A549 (cell line): Measurements from ENCODE around the gene ACVR1. TPM values are rescaled to one million over a fixed set of nuclear protein-coding genes. Genes with fewer than 3 reads are reported as not detected.

Source experiments
- ATAC-seq, 2 experiments: fragments of 200-7000 bp in 1 of 2; fragments of >200 bp in 1 of 2; cut with Nextera tagmentation in 1 of 2; cut with Tn5 transposase in 1 of 2; 3 replicates each; pipeline versions ENCODE4 v1.8.0 to v1.9.1; 2018 to 2020; ENCODE audit warnings: mild to moderate bottlenecking in 1 of 2, moderate library complexity in 1 of 2
- CTCF ChIA-PET: fragments of 300-600 bp; sonication (Branson Sonifier 250); formaldehyde crosslinking; extraction: SDS; loops from one replicate; lab custom pipeline; 2021; ENCODE audit warnings: antibody characterized with exemption, inconsistent platforms; lab: Yijun Ruan, JAX
- POLR2A ChIA-PET: fragments of 350-600 bp; formaldehyde crosslinking; extraction: SDS; loops from one replicate; lab custom pipeline; 2021; ENCODE audit warnings: antibody characterized with exemption, inconsistent platforms; lab: Yijun Ruan, JAX
- DNase-seq, 2 experiments: peaks; one replicate each; pipeline versions ENCODE4 v3.0.0 to v3.0.0-alpha.2; 2011 to 2016; ENCODE audit warnings: low read depth in 1 of 2, low spot score in 1 of 2
- FAIRE-seq: peaks from 2 replicates; lab custom pipeline; 2011; peaks lifted over from hg19 to GRCh38; lab: Jason Lieb, UNC
- H3K27ac ChIP-seq, 2 experiments: fragments of >200 bp; sonication (Bioruptor Twin); formaldehyde crosslinking; 3 replicates each; pipeline ENCODE4 v1.5.1; 2016 to 2017
- H3K4me1 ChIP-seq: fragments of >200 bp; sonication (Bioruptor Twin); formaldehyde crosslinking; 3 replicates; pipeline ENCODE4 v1.6.1; 2016
- H3K4me2 ChIP-seq: fragments of >200 bp; sonication (Bioruptor Twin); formaldehyde crosslinking; 3 replicates; pipeline ENCODE4 v1.6.1; 2016
- H3K4me3 ChIP-seq: fragments of >200 bp; sonication (Bioruptor Twin); formaldehyde crosslinking; 3 replicates; pipeline ENCODE4 v1.5.1; 2016
- H3K9me3 ChIP-seq: fragments of >200 bp; sonication (Bioruptor Twin); formaldehyde crosslinking; 3 replicates; pipeline ENCODE4 v1.6.1; 2016
- CBX2 ChIP-seq: fragments of 200-600 bp; sonication (generic); IDR thresholded peaks from 2 replicates; pipeline ENCODE4 v1.6.1; 2016; ENCODE audit warnings: low read depth, mild to moderate bottlenecking, borderline replicate concordance
- CHD2 ChIP-seq: fragments of 150-350 bp; IDR thresholded peaks from 2 replicates; pipeline ENCODE4 v1.6.1; 2014; ENCODE audit warnings: low read length; ENCODE audit not compliant: partially characterized antibody
- CHD4 ChIP-seq: fragments of 200-600 bp; sonication (generic); IDR thresholded peaks from 2 replicates; pipeline ENCODE4 v1.6.1; 2016; ENCODE audit warnings: antibody characterized with exemption, mild to moderate bottlenecking, borderline replicate concordance
- EHF ChIP-seq: fragments of 250-450 bp; sonication (Bioruptor Pico); IDR thresholded peaks from 2 replicates; pipeline ENCODE4 v1.5.0; 2020; ENCODE audit warnings: mild to moderate bottlenecking
- EP300 ChIP-seq, 2 experiments: fragments of >200 bp; sonication (Bioruptor Twin); formaldehyde crosslinking; IDR thresholded peaks; 2 replicates in 1 of 2; 3 replicates in 1 of 2; pipeline ENCODE4 v1.6.1; 2016 to 2017
- ESRRA ChIP-seq: fragments of 150-350 bp; IDR thresholded peaks from 2 replicates; pipeline ENCODE4 v1.6.1; 2014; ENCODE audit warnings: mild to moderate bottlenecking, low read length, borderline replicate concordance
- FOSB ChIP-seq: fragments of 250-450 bp; sonication (Bioruptor Pico); IDR thresholded peaks from 2 replicates; pipeline ENCODE4 v1.5.0; 2020; ENCODE audit warnings: mild to moderate bottlenecking, moderate library complexity
- FOSL2 ChIP-seq, 2 experiments: fragments of 450-650 bp in 1 of 2; fragments of >200 bp in 1 of 2; sonication (Bioruptor Twin) in 1 of 2; formaldehyde crosslinking; IDR thresholded peaks; 2 replicates each; pipeline versions ENCODE4 v1.5.0 to v1.6.1; 2016 to 2020; ENCODE audit warnings: mild to moderate bottlenecking in 1 of 2, moderate library complexity in 1 of 2
- HDAC2 ChIP-seq: fragments of 200-600 bp; sonication (generic); IDR thresholded peaks from 2 replicates; pipeline ENCODE4 v1.6.1; 2016
- HOXA7 ChIP-seq: fragments of 250-450 bp; sonication (Bioruptor Pico); IDR thresholded peaks from 2 replicates; pipeline ENCODE4 v1.5.0; 2020; ENCODE audit warnings: mild to moderate bottlenecking, moderate library complexity
- HOXB13 ChIP-seq: fragments of 250-450 bp; sonication (Bioruptor Pico); IDR thresholded peaks from 2 replicates; pipeline ENCODE4 v1.5.0; 2020; ENCODE audit warnings: low read depth, mild to moderate bottlenecking, moderate library complexity
- HOXB5 ChIP-seq: fragments of 250-450 bp; sonication (Bioruptor Pico); IDR thresholded peaks from 2 replicates; pipeline ENCODE4 v1.5.0; 2020; ENCODE audit warnings: mild to moderate bottlenecking, moderate library complexity
- MAFK ChIP-seq: fragments of 450-650 bp; IDR thresholded peaks from 2 replicates; pipeline ENCODE4 v1.6.1; 2014; ENCODE audit not compliant: partially characterized antibody
- MAZ ChIP-seq: fragments of 150-350 bp; IDR thresholded peaks from 2 replicates; pipeline ENCODE4 v1.6.1; 2014; ENCODE audit warnings: antibody characterized with exemption, low read depth, low read length, borderline replicate concordance
- MYC ChIP-seq: IDR thresholded peaks from 2 replicates; pipeline ENCODE4 v1.6.1; 2012; ENCODE audit warnings: mild to moderate bottlenecking, inconsistent platforms, low read length, improper control_type of control experiment, borderline replicate concordance
- POLR2A ChIP-seq: IDR thresholded peaks from 2 replicates; pipeline ENCODE4 v1.6.1; 2012; ENCODE audit warnings: mild to moderate bottlenecking, low read length
- POLR2AphosphoS2 ChIP-seq: conservative IDR thresholded peaks from 2 replicates; pipeline ENCODE4 v1.6.1; 2012; ENCODE audit warnings: low read length, improper control_type of control experiment, inconsistent platforms
- RARB ChIP-seq: fragments of 250-450 bp; sonication (Bioruptor Pico); IDR thresholded peaks from 2 replicates; pipeline ENCODE4 v1.8.0; 2021; ENCODE audit warnings: mild to moderate bottlenecking, moderate library complexity
- RCOR1 ChIP-seq: fragments of 150-350 bp; IDR thresholded peaks from 2 replicates; pipeline ENCODE4 v1.6.1; 2014; ENCODE audit warnings: antibody characterized with exemption, low read length, low read depth
- RFX5 ChIP-seq: fragments of 450-650 bp; IDR thresholded peaks from 2 replicates; pipeline ENCODE4 v1.7.1; 2014; ENCODE audit warnings: antibody characterized with exemption, mild to moderate bottlenecking, moderate library complexity
- RNF2 ChIP-seq: fragments of 200-600 bp; sonication (generic); IDR thresholded peaks from 2 replicates; pipeline ENCODE4 v1.6.1; 2016; ENCODE audit warnings: low read depth, mild to moderate bottlenecking, antibody characterized with exemption, moderate library complexity, borderline replicate concordance
- SMC3 ChIP-seq: fragments of >200 bp; sonication (Bioruptor Twin); formaldehyde crosslinking; IDR thresholded peaks from 3 replicates; pipeline ENCODE4 v1.6.1; 2018; ENCODE audit warnings: inconsistent platforms
- ZFP36 ChIP-seq: fragments of 450-650 bp; IDR thresholded peaks from 2 replicates; pipeline ENCODE4 v1.6.1; 2014; ENCODE audit warnings: borderline replicate concordance; ENCODE audit not compliant: partially characterized antibody
- ZNF302 ChIP-seq: fragments of 250-450 bp; sonication (Bioruptor Pico); IDR thresholded peaks from 2 replicates; pipeline ENCODE4 v1.9.0; 2021; ENCODE audit warnings: inconsistent platforms, mild to moderate bottlenecking, moderate library complexity
- WGBS: methylation state at CpG from one replicate; pipeline ENCODE4 v1.1.6; 2017; ENCODE audit errors: missing lambda C conversion rate; 5-methylcytosine and 5-hydroxymethylcytosine counted together
- polyA plus RNA-seq, 4 experiments: library from polyadenylated mRNA; depleted of rRNA in 3 of 4; stranded (reverse); fragments of >200 nt; fragmentation: RNase III in 1 of 4; extraction: RNeasy Plus Mini Kit Qiagen cat#74134 plus additional on column Dnase treatment in 1 of 4; gene quantifications; 2 replicates in 3 of 4; 3 replicates in 1 of 4; pipeline ENCODE4 v1.2.3, GENCODE V29; 2011 to 2017
- TF ChIP-seq, protein P1 (sequence below): fragments of 200-600 bp; sonication (generic); IDR thresholded peaks from 2 replicates; pipeline ENCODE4 v1.6.1; 2016; ENCODE audit warnings: antibody characterized with exemption, mild to moderate bottlenecking, moderate library complexity
- TF ChIP-seq, protein P2 (sequence below): IDR thresholded peaks from 2 replicates; pipeline ENCODE4 v1.6.1; 2012
- TF ChIP-seq, protein P3 (sequence below): fragments of 250-450 bp; sonication (Bioruptor Pico); IDR thresholded peaks from 2 replicates; pipeline ENCODE4 v1.5.0; 2021; ENCODE audit warnings: mild to moderate bottlenecking, moderate library complexity, borderline replicate concordance
- TF ChIP-seq, protein P4 (sequence below): fragments of >200 bp; sonication (Bioruptor Twin); formaldehyde crosslinking; IDR thresholded peaks from 2 replicates; pipeline ENCODE4 v1.6.1; 2016

The ACVR1 gene
- polyA plus RNA-seq, 2 of the 4 experiments (the other 2 are of a cell fraction) = 14.6 to 21.6 TPM

DNA sequence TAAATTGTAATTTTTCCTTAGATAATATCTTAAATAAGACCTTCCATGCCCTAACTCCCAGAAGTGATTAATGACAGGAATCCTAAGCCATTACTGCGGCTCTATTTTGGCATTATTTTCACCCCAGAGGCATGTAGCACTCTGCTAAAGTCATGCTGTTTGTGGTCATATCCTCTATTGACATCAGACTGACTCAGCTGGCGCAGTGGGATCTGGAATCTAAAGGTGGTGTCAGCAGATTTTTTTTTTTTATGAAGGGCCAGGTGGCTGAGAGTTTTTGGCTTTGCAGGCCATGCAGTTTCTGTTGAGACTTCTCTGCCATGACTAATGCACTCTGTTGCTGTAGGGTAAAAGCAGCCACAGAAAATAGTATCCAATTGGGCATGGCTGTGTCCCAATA lies 183.4 kb downstream of the ACVR1 start (continued):
- TF ChIP-seq, protein P1, sequence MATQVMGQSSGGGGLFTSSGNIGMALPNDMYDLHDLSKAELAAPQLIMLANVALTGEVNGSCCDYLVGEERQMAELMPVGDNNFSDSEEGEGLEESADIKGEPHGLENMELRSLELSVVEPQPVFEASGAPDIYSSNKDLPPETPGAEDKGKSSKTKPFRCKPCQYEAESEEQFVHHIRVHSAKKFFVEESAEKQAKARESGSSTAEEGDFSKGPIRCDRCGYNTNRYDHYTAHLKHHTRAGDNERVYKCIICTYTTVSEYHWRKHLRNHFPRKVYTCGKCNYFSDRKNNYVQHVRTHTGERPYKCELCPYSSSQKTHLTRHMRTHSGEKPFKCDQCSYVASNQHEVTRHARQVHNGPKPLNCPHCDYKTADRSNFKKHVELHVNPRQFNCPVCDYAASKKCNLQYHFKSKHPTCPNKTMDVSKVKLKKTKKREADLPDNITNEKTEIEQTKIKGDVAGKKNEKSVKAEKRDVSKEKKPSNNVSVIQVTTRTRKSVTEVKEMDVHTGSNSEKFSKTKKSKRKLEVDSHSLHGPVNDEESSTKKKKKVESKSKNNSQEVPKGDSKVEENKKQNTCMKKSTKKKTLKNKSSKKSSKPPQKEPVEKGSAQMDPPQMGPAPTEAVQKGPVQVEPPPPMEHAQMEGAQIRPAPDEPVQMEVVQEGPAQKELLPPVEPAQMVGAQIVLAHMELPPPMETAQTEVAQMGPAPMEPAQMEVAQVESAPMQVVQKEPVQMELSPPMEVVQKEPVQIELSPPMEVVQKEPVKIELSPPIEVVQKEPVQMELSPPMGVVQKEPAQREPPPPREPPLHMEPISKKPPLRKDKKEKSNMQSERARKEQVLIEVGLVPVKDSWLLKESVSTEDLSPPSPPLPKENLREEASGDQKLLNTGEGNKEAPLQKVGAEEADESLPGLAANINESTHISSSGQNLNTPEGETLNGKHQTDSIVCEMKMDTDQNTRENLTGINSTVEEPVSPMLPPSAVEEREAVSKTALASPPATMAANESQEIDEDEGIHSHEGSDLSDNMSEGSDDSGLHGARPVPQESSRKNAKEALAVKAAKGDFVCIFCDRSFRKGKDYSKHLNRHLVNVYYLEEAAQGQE = no peak
- no peak for TF ChIP-seq MYC
- no peak for TF ChIP-seq POLR2A
- TF ChIP-seq FOSL2 (IDR thresholded peaks at IDR 0.05) = no peak
- no peak for TF ChIP-seq FOSL2 (CRISPR knock-in tag; IDR thresholded peaks at IDR 0.05)
- TF ChIP-seq, protein P2, sequence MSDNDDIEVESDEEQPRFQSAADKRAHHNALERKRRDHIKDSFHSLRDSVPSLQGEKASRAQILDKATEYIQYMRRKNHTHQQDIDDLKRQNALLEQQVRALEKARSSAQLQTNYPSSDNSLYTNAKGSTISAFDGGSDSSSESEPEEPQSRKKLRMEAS = no peak
- no peak for TF ChIP-seq RCOR1
- TF ChIP-seq MAFK = no peak
- TF ChIP-seq HOXB5 (CRISPR knock-in tag) = no peak
- no peak for TF ChIP-seq ESRRA

DNA sequence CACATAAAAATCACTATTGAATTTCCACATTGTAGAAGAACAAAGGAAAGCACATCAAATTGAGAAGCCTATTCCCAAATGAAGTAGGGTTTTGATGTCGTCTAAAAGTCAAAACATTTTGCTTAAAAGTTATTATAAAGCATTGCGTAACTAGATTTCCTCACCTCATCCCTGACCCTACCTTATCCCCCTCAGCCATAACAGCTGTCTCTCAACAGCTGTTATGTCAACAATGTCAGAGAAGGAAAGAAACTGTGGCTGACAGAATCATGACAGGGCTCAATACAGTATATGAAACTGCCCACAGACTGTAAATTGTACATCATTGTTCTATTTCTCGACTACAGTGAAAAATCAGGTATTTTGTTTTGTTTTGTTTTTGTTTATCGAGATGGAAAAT lies 184.4 kb downstream of the ACVR1 start:
- Histone ChIP-seq H3K27ac (no peak overlapping the region), H3K4me1 (no peaks in the 10 kb centered on the region), H3K4me2 (no peak overlapping the region), H3K9me3 (no peaks in the 10 kb centered on the region), H3K4me3 (no peak overlapping the region)
- TF ChIP-seq ZFP36 (no peak), POLR2AphosphoS2 (no peak), CBX2 (no peak), FOSB (CRISPR knock-in tag) (no peak), EHF (no peak), CHD4 (no peak), RARB (CRISPR knock-in tag) (no peak), RNF2 (no peak), RFX5 (no peak), CHD2 (no peak), HOXA7 (CRISPR knock-in tag) (no peak), SMC3 (no peak), ZNF302 (CRISPR knock-in tag) (no peak), HDAC2 (no peak), MAZ (no peak), EP300 (IDR thresholded peaks at IDR 0.05) (no peak), HOXB13 (CRISPR knock-in tag) (no peak)
- TF ChIP-seq, protein P3, sequence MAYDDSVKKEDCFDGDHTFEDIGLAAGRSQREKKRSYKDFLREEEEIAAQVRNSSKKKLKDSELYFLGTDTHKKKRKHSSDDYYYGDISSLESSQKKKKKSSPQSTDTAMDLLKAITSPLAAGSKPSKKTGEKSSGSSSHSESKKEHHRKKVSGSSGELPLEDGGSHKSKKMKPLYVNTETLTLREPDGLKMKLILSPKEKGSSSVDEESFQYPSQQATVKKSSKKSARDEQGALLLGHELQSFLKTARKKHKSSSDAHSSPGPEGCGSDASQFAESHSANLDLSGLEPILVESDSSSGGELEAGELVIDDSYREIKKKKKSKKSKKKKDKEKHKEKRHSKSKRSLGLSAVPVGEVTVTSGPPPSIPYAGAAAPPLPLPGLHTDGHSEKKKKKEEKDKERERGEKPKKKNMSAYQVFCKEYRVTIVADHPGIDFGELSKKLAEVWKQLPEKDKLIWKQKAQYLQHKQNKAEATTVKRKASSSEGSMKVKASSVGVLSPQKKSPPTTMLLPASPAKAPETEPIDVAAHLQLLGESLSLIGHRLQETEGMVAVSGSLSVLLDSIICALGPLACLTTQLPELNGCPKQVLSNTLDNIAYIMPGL = no peak
- TF ChIP-seq, protein P4, sequence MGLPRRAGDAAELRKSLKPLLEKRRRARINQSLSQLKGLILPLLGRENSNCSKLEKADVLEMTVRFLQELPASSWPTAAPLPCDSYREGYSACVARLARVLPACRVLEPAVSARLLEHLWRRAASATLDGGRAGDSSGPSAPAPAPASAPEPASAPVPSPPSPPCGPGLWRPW = no peak
- ATAC-seq (no peak), DNase-seq (no peak), FAIRE-seq (no peak)
- ChIA-PET POLR2A (no interaction called here), CTCF (no interaction called here)
- WGBS = 52% methylated on average over 4 of the region's 4 CpGs
